ENCODE measurements around the gene NOL8.

- TF ChIP-seq POLR2A (IDR thresholded peaks at IDR 0.05) (no peak), CTCF (IDR thresholded peaks at IDR 0.05) (no peak)
These were observed 2.2 kb upstream of the NOL8 start for GRCh38 chr9:92327283-92327850.

Measured in testis (tissue), 2 donors.